ENCODE measurements around the gene SLC35B1.

SLC35B1 gene

GRCh38 chr17:49687878-49688491 lies 19.8 kb downstream of the SLC35B1 start:
- peak; percentile 71 to 88 for DNase-seq (ENCODE audit: low read depth in 2 of 2)

DNA sequence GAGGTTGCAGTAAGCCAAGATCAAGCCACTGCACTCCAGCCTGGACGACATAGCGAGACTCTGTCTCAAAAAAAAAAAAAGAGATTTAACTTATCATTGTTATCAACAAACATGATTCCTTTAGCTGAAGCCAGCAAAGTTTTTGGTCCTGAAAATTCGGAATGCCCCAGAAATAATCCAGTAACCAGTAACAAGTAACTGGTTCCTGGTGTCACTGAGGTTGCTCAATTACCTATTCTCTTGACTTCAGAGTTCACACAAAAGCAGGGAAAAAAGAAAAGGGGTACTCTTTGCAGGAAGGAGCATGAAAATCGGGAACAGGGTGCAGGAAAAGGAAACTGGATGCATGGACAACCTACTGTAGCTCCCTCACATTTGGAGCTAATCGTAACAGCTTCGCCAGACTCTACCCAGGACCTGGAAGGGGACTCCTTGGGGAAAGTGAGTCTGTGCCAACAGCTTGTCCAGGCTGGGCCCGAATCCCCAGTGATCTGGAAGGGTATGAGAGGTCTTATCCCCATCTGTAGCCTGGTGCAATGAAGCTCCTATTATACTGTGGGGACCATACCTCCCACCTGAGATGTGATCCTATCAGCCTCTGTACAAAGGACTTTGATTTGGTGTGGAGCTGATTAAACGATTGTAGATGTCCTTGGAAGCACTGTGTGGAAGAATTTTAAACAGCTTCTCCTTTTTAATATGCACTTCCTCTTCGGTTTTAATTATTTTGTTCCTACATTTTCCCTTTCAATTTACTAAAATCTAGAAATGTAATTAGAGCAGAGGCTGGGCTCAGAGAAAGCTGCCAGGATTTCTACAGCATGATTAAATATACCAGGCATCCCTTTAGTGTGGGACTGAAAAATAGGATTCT lies 26.4 kb downstream of the SLC35B1 start:
- TF ChIP-seq, protein P1, sequence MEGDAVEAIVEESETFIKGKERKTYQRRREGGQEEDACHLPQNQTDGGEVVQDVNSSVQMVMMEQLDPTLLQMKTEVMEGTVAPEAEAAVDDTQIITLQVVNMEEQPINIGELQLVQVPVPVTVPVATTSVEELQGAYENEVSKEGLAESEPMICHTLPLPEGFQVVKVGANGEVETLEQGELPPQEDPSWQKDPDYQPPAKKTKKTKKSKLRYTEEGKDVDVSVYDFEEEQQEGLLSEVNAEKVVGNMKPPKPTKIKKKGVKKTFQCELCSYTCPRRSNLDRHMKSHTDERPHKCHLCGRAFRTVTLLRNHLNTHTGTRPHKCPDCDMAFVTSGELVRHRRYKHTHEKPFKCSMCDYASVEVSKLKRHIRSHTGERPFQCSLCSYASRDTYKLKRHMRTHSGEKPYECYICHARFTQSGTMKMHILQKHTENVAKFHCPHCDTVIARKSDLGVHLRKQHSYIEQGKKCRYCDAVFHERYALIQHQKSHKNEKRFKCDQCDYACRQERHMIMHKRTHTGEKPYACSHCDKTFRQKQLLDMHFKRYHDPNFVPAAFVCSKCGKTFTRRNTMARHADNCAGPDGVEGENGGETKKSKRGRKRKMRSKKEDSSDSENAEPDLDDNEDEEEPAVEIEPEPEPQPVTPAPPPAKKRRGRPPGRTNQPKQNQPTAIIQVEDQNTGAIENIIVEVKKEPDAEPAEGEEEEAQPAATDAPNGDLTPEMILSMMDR (IDR thresholded peaks at IDR 0.05; ENCODE audit: low read depth, low read length), result no peak
- no peak overlapping the region for H3K4me3 ChIP-seq (replicated peaks in 1 of 2; ENCODE audit: low read depth in 2 of 2, low read length in 2 of 2)
- no peak for DNase-seq (ENCODE audit: low read depth in 2 of 2)

More at GRCh38 chr17:49687878-49688491, 19.8 kb downstream of the SLC35B1 start:
- TF ChIP-seq, protein P1 (IDR thresholded peaks at IDR 0.05; ENCODE audit: low read depth, low read length), result no peak
- H3K4me3 ChIP-seq (replicated peaks in 1 of 2; ENCODE audit: low read depth in 2 of 2, low read length in 2 of 2), result no peak overlapping the region

DNA sequence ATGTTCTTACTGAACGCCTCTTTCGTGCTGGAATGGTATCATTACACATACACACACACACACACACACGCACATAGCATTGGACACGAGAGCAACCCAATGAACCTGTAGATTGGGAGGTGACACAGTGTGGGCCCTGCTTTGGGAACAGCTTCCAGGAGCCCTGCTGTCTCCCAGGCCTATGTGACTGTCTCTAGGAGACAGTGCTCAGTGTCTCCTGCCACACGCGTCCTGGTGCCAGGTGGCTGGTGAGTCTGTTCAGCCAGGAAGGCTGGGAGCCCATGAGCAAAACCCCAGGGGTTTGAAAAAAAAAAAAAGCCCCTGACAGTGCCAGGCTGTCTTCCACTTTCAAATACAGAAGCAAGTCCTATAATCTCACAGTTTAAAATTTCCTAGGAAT lies 27.4 kb downstream of the SLC35B1 start:
- H3K4me3 ChIP-seq (replicated peaks in 1 of 2; ENCODE audit: low read depth in 2 of 2, low read length in 2 of 2), result no peak overlapping the region
- no peak for DNase-seq (ENCODE audit: low read depth in 2 of 2)
- TF ChIP-seq, protein P1 (IDR thresholded peaks at IDR 0.05; ENCODE audit: low read depth, low read length), result no peak

GRCh38 chr17:49677933-49678847 lies 29.6 kb downstream of the SLC35B1 start, which contains the start of gene SPOP:
Gene SPOP (minus strand): TSS chr17:49678097. CDS start chr17:49622810, 55,287 bp downstream.
- TF ChIP-seq, protein P1 (IDR thresholded peaks at IDR 0.05; ENCODE audit: low read depth, low read length), result no peak
- peak within 1 kb of the TSS; percentile 75 to 76 for H3K4me3 ChIP-seq (replicated peaks in 1 of 2; ENCODE audit: low read depth in 2 of 2, low read length in 2 of 2)
- peak; percentile 100 for DNase-seq (ENCODE audit: low read depth in 2 of 2)

DNA sequence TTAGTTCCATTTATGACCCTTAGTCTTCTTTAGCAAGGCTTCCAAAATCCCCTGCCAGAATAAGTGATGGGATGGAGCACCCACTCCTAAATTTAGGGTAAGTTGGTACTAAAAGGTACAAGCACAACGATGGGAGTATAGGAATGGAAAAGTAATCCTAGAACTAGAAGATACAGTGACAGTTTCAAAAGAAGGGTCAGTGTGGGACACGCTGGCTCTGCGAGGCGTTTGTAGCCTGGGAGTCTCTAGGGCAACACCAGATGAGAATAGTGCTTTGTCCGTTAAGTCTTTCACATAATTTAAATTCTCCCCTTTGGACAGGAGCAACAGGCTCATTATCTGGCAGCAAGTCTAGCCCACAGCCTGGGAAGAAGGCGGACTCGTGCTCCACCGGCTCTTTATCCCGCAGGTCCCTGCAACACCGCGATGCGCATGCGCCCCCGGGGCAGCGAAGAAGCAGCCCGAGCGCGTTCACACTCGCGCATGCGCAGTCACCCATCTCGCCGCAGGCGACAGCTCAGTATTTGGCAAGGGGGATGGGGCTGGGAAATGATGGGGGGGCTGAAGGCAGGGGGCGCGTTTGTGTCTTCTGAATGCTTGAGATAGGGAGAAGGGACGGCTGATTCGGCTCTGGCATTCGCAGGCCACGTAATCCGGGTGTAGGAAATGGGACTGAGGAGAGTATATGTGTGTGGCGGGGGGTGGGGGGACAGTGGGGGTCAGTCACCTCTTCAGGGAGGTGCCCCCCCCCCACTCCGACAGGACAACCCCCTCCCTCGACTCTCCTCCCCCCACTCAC lies 30.4 kb downstream of the SLC35B1 start:
- peak overlapping the region; percentile 75 to 76 for H3K4me3 ChIP-seq (replicated peaks in 1 of 2; ENCODE audit: low read depth in 2 of 2, low read length in 2 of 2)
- DNase-seq (ENCODE audit: low read depth in 2 of 2), result peak; percentile 94 to 97
- TF ChIP-seq, protein P1 (IDR thresholded peaks at IDR 0.05; ENCODE audit: low read depth, low read length), result no peak
